ENCODE data around the gene FGF12. TPM values are rescaled to one million over a fixed set of nuclear protein-coding genes. Genes with fewer than 3 reads are reported as not detected.

The FGF12 gene
- polyA plus RNA-seq, 1 experiment = 0.11 TPM

DNA sequence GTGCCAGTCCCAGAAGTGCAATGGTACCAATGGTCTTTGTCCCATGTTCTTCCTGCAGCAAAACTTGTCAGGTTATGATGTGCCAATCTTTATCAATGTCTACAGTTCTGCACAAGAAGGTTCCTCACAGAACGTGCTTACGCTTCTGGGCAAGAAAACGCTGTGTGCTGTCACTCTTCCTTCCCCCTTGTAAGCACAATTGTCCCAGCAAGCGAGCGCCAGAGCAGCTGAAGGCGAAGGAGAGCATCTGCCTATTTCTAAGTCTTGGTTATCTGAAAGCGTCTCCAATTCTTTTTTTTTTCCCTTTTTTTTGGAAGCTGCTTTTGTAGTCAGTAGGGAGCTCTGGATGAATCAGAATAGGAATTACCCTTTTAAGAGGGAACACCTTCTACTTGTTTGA, 514.4 kb downstream of the FGF12 start:
- Histone ChIP-seq H3K4me3 (ENCODE audit: low read depth, low read length) (no peak overlapping the region), H3K27me3 (ENCODE audit: control insufficient read depth, insufficient read depth, low read length) (no peaks in the 10 kb centered on the region), H3K36me3 (ENCODE audit: control insufficient read depth, insufficient read depth, low read length) (no peaks in the 10 kb centered on the region)
- POLR2A ChIA-PET = no interaction called here
- no peak for TF ChIP-seq CTCF (IDR thresholded peaks at IDR 0.05; ENCODE audit: insufficient read depth, low read depth, low read length)
- DNase-seq (ENCODE audit: low read depth) = no peak
- CTCF ChIA-PET = no interaction called here

GRCh38 chr3:192212335-192212734, 515.0 kb downstream of the FGF12 start:
- ChIA-PET CTCF (no interaction called here), POLR2A (no interaction called here)
- DNase-seq (ENCODE audit: low read depth) = no peak
- Histone ChIP-seq H3K27me3 (ENCODE audit: control insufficient read depth, insufficient read depth, low read length) (no peaks in the 10 kb centered on the region), H3K36me3 (ENCODE audit: control insufficient read depth, insufficient read depth, low read length) (no peaks in the 10 kb centered on the region), H3K4me3 (ENCODE audit: low read depth, low read length) (no peak overlapping the region)
- no peak for TF ChIP-seq CTCF (IDR thresholded peaks at IDR 0.05; ENCODE audit: insufficient read depth, low read depth, low read length)

GRCh38 chr3:192207651-192208050, 519.7 kb downstream of the FGF12 start:
- Histone ChIP-seq H3K27me3 (ENCODE audit: control insufficient read depth, insufficient read depth, low read length) (no peaks in the 10 kb centered on the region), H3K4me3 (ENCODE audit: low read depth, low read length) (no peak overlapping the region), H3K36me3 (ENCODE audit: control insufficient read depth, insufficient read depth, low read length) (no peaks in the 10 kb centered on the region)
- no peak for TF ChIP-seq CTCF (IDR thresholded peaks at IDR 0.05; ENCODE audit: insufficient read depth, low read depth, low read length)
- ChIA-PET POLR2A (no interaction called here), CTCF (no interaction called here)
- DNase-seq (ENCODE audit: low read depth) = no peak

DNA sequence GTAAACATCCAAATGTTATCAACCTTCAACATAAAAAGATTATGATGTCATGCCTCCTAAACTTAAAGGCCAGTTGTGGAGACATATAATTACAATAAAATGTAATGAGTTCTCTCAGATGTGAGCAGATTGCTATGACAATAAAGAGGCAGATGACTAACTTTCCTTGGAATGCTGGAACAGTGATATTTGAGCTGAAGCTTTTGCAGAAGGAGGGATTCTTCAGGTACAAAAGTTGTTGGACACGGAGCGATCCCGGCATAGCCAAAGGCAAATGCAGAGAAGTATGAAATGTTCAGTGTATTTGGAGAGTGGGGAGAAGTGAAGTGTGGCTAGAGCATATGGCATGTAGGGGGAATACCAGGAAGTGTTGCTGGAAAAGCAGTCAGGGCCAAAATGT, 520.1 kb downstream of the FGF12 start:
- no peak for TF ChIP-seq CTCF (IDR thresholded peaks at IDR 0.05; ENCODE audit: insufficient read depth, low read depth, low read length)
- H3K27me3 ChIP-seq (ENCODE audit: control insufficient read depth, insufficient read depth, low read length) = no peaks in the 10 kb centered on the region
- ChIA-PET CTCF (no interaction called here), POLR2A (no interaction called here)
- no peak overlapping the region for H3K4me3 ChIP-seq (ENCODE audit: low read depth, low read length)
- no peak for DNase-seq (ENCODE audit: low read depth)
- no peaks in the 10 kb centered on the region for H3K36me3 ChIP-seq (ENCODE audit: control insufficient read depth, insufficient read depth, low read length)

DNA sequence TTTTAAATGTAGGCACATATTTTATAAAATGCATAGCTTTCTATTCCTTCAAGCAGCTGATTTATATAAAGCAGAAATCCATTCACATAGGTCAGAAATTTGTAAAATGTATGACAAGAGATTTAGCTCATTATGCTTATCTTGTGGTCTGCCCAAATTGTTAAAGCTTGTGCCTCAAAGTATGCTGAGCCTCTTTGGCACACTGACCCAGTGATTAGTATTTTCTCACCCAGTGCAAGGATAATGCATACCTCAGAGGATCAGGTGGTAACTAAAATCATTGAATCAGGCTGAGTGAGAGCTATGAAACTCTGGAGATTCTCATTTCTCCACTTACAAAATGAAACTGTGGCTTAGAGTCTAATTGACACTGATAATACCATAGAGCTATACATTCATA, 533.3 kb downstream of the FGF12 start:
- no peaks in the 10 kb centered on the region for H3K36me3 ChIP-seq (ENCODE audit: control insufficient read depth, insufficient read depth, low read length)
- POLR2A ChIA-PET = no interaction called here
- no peak for TF ChIP-seq CTCF (IDR thresholded peaks at IDR 0.05; ENCODE audit: insufficient read depth, low read depth, low read length)
- CTCF ChIA-PET = interaction anchor here (0.6 kb wide), 1 partner anchor 161 kb away, joined by 3 read pairs; no protein-coding TSS in a partner anchor
- no peak for DNase-seq (ENCODE audit: low read depth)
- no peaks in the 10 kb centered on the region for H3K27me3 ChIP-seq (ENCODE audit: control insufficient read depth, insufficient read depth, low read length)
- H3K4me3 ChIP-seq (ENCODE audit: low read depth, low read length) = no peak overlapping the region
